GM18508 (cell line): ENCODE data around the gene OXA1L.
"Not testable (repeated sequence)": the region's sequence is repeated elsewhere in the genome, so short reads cannot be mapped to it uniquely, and the experiment has no call there.

Experiments used
- ATAC-seq: cut with Tn5 transposase; IDR thresholded peaks from one replicate; pipeline ENCODE4 v1.9.1; 2021; ENCODE audit warnings: moderate number of reproducible peaks; ENCODE audit not compliant: insufficient read depth, unreplicated experiment

Gene OXA1L

DNA sequence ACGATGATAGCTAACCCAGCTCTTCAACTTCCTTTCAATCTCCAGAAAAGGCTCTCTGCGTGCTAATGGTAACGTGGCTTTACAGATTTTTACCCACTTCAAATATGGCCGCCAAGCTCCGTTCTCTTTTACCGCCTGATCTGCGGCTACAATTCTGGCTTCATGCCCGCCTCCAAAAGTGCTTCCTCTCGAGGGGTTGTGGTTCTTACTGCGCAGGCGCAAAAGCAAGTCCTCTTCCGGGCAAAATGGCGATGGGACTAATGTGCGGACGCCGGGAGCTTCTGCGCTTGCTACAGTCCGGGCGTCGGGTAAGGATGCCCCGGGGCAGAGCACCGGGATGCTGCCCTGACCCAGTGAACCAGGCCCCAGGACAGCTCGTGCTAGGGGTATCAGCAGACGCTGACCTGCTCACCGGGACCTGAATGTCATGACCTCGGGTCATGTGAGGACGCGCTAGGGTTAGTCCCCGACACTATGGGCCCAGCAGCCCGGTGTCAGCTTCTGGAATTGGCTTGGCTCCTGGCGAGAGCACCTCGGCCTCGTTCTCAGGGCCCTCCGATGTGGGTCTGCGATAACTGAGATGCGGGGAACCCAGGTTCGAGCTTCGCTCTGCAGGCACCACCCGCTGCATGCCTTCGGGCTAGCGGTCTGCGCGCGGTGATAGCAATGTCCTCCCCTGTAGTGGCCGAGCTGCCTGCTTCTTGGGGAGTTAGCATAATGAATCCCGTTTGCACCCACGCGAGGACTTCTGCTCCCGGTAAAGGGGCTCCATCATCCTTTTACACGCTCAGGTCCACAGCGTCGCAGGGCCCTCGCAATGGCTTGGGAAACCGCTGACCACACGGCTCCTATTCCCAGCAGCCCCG, at the start of gene OXA1L:
Gene OXA1L (plus strand): TSS at position 232 of the 866 bp plus-strand sequence. CDS start 14 bp downstream, at position 246.
- ATAC-seq = no peak

DNA sequence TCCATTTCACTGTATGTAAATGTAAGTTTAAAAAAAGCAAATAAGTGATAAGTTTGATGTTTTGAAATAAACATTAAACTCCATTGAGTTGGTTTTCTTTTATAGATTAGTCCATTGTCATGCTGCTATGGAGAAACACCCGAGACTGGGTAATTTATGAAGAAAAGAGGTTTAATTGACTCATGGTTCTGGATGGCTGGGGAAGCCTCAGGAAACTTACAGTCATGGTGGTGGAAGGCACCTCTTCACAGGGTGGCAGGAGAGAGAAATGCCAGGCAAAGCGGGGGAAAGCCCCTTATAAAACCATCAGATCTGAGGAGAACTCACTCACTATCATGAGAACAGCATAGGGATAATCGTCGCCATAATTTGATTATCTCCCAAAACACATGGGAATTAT, 48.4 kb upstream of the OXA1L start:
- ATAC-seq = no peak

GRCh38 chr14:22721213-22721612, 45.3 kb upstream of the OXA1L start:
- no peak for ATAC-seq

DNA sequence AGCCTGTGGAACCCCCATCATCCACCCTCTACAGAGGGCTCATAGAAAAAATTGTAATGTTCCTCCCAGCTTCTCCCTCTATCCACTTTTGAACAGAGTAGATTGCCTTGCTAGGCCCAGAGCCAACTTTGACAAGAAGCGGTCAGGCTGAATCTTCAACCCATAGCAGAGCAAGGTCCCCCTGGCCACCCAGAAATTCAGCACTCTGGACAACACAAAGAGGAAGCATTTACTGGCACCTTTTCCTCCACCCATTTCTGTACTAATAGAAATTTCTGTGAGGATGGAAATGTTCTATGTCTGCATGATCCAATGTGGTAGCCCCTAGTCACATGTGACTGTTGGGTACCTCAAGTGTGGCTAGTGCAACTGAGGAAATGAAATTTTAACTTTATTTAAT, 42.7 kb upstream of the OXA1L start:
- no peak for ATAC-seq

- ATAC-seq = not testable (repeated sequence)
These were observed 41.6 kb upstream of the OXA1L start for GRCh38 chr14:22724847-22725246.

- ATAC-seq = not testable (repeated sequence)
These were observed 41.1 kb upstream of the OXA1L start for GRCh38 chr14:22725374-22725773.

DNA sequence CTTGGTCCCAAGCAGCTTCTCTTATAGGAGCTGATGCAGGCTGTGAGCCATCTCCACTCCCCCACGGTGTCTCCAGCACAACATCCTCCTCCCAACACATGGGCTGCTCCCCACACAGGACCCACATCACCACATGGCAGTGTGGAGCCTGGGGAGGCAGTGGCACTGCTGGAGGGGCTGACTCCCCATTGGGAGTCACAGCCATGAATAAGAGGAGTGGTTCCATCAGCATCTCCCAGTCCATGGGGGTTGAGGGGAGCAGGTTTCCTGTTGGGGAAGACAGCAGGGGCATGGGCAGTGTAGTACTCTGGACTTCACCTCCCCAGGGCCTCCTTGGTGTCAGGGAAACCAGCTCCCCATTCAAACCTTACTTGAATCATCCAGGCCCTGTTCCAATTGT, 40.5 kb upstream of the OXA1L start:
- ATAC-seq = no peak

- not testable (repeated sequence) for ATAC-seq
These were observed 34.4 kb upstream of the OXA1L start for GRCh38 chr14:22732062-22732461.

DNA sequence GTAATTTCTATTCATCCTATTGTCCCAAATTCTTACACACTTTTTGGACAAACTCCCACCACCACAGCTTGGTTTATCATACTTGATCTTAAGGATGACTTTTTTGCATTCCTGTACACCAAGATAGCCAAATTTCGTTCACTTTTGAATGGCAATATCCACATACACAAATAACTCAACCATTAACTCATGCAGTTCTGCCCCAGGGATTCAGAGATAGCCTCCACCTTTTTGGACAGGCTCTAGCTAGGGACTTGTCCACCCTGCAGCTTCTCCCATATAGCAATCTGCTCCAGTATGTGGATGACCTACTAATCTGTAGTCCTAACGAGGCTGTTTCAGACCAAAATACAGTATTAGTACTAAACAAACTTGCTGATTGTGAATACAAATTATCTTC, 32.7 kb upstream of the OXA1L start:
- ATAC-seq = no peak

GRCh38 chr14:22735096-22735495, 31.4 kb upstream of the OXA1L start:
- ATAC-seq = no peak

- ATAC-seq = not testable (repeated sequence)
These were observed 30.1 kb upstream of the OXA1L start for GRCh38 chr14:22736384-22736783.

- no peak for ATAC-seq
These were observed 29.4 kb upstream of the OXA1L start for GRCh38 chr14:22737052-22737451.

GRCh38 chr14:22739423-22739822, 27.1 kb upstream of the OXA1L start:
- ATAC-seq = no peak

- no peak for ATAC-seq
These were observed 26.5 kb upstream of the OXA1L start for GRCh38 chr14:22740020-22740419.

- ATAC-seq = no peak
These were observed 18.7 kb upstream of the OXA1L start for GRCh38 chr14:22747769-22748168.

- ATAC-seq = no peak
These were observed 18.3 kb upstream of the OXA1L start for GRCh38 chr14:22748206-22748605.

DNA sequence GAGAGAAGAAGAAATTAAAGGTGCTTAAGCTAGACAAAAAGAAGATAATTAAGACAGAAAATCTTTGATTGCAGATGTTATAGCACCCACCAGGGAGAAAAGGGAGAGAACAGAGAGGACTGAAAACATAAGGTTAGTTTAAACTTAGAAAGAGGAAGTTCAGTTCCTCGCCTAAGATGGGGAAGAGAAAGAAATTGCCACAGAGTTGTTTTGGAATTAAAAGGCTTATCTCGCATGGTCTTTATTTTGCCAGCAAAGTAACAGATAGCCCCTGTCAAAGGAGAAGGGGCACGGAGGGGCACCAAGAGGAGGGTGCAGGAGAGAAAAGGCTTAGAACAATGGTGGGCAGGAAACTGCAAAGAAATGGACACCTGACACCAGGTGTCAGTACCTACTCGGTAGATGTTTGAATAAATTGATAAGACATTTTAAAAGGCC, 17.8 kb upstream of the OXA1L start:
- no peak for ATAC-seq

DNA sequence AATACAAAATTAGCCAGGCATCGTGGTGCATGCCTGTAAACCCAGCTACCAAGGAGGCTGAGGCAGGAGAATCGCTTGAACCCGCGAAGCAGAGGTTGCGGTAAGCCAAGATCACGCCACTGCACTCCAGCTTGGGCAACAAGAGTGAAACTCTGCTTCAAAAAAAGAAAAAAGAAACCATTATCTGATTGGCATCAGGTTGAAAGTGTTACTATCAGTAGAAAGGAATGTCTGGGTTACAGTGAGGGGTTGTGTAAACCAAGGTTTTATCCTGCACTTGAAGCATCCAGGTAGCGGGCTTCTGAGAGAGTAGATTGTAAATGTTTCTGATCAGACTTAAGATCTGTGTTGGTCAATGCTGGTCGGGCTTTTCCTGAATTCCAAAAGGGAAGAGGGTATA, 14.1 kb upstream of the OXA1L start:
- no peak for ATAC-seq

- no peak for ATAC-seq
These were observed 12.9 kb upstream of the OXA1L start for GRCh38 chr14:22753586-22753985.

GRCh38 chr14:22757972-22758650, 8.4 kb upstream of the OXA1L start:
- not testable (repeated sequence) for ATAC-seq

DNA sequence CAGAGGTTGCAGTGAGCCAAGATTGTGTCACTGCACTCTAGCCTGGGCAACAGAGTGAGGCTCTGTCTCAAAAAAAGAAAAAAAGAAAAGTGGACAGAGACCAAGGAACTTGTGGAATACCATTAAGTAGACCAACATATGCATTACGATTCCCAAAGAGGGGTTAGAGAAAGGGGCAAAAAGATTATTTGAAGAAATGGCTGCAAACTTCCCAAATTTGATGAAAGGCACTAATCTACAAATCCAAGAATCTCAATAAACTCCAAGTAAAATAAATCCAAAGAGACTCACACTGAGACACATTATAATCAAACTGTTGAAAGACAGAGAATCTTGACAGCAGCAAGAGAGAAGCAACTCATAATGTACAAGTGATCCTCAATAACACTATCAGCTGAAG, 4.8 kb upstream of the OXA1L start:
- ATAC-seq = no peak

GRCh38 chr14:22764382-22764781, 2.1 kb upstream of the OXA1L start:
- no peak for ATAC-seq
